Ectodermal cell (in vitro differentiated cells): ENCODE measurements around the gene HOXB9.

Experiments
- H3K27ac ChIP-seq: 2 replicates; pipeline ENCODE4 v1.7.0; 2013; ENCODE audit warnings: mild to moderate bottlenecking, low read depth, low read length; ENCODE audit not compliant: insufficient read depth, poor library complexity, severe bottlenecking
- H3K27me3 ChIP-seq: 2 replicates; pipeline ENCODE4 v1.7.0; 2013; ENCODE audit warnings: mild to moderate bottlenecking, low read length; ENCODE audit not compliant: insufficient read depth, control insufficient read depth, poor library complexity, severe bottlenecking
- H3K36me3 ChIP-seq: one replicate; pipeline ENCODE4 v1.7.0; 2013; ENCODE audit warnings: low read length; ENCODE audit not compliant: control insufficient read depth, insufficient read depth
- H3K4me1 ChIP-seq: one replicate; pipeline ENCODE4 v1.7.0; 2013; ENCODE audit warnings: low read length; ENCODE audit not compliant: control insufficient read depth, insufficient read depth
- H3K4me3 ChIP-seq: 2 replicates; pipeline ENCODE4 v1.7.0; 2013; ENCODE audit warnings: low read depth, low read length, control low read depth; ENCODE audit not compliant: insufficient read depth
- H3K9me3 ChIP-seq: 2 replicates; pipeline ENCODE4 v1.7.0; 2013; ENCODE audit warnings: mild to moderate bottlenecking, low read length, moderate library complexity; ENCODE audit not compliant: control insufficient read depth
- WGBS, 2 experiments: methylation state at CpG; one replicate each; pipeline ENCODE4 v1.1.7; 2013; ENCODE audit warnings: missing lambda C conversion rate in 2 of 2; 5-methylcytosine and 5-hydroxymethylcytosine counted together

The HOXB9 gene

DNA sequence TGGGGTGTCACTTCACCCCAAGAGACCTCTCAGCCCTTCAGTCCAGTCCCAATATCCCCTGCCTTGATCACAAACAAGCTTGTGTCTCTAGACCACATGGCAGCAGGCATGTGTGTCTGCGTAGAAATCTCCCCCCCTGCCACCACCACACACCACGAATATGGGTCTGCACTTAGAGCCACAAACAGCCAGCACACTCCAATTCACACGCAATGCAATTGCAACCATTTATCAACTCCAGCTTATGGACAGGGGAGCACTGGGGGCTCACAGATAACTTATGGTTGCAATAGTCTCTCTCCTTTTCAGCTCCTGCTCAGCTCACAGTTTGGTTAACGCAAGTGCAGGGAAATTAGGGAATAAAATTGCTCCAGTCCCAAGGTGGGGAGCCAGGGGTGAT is 2.6 kb downstream of the HOXB9 start:
- WGBS, 2 experiments: 11 to 16% methylated on average over 4 of the region's 4 CpGs
- no peak overlapping the region for H3K4me3 ChIP-seq

GRCh38 chr17:48622857-48623256 is 3.3 kb downstream of the HOXB9 start:
- H3K4me3 ChIP-seq: no peak overlapping the region
- no peak overlapping the region for H3K27ac ChIP-seq
- no peaks in the 10 kb centered on the region for H3K36me3 ChIP-seq
- H3K4me1 ChIP-seq: peaks cover 12% of the 10 kb centered on the region
- H3K9me3 ChIP-seq: no peaks in the 10 kb centered on the region
- 13 to 15% methylated on average over 11 of the region's 11 CpGs for WGBS, 2 experiments
- peaks cover 100% of the 10 kb centered on the region for H3K27me3 ChIP-seq

More for the DNA sequence above, 2.6 kb downstream of the HOXB9 start:
- no peak overlapping the region for H3K27ac ChIP-seq
- no peaks in the 10 kb centered on the region for H3K9me3 ChIP-seq
- H3K36me3 ChIP-seq: no peaks in the 10 kb centered on the region
- peaks cover 12% of the 10 kb centered on the region for H3K4me1 ChIP-seq
- peaks cover 100% of the 10 kb centered on the region for H3K27me3 ChIP-seq

- peaks cover 100% of the 10 kb centered on the region for H3K27me3 ChIP-seq
- 7 to 9% methylated on average over 41 of the region's 41 CpGs for WGBS, 2 experiments
- no peak overlapping the region for H3K27ac ChIP-seq
- no peaks in the 10 kb centered on the region for H3K36me3 ChIP-seq
- H3K4me3 ChIP-seq: no peak overlapping the region
- no peaks in the 10 kb centered on the region for H3K9me3 ChIP-seq
- H3K4me1 ChIP-seq: peaks cover 12% of the 10 kb centered on the region
These were observed 4.5 kb downstream of the HOXB9 start for GRCh38 chr17:48621410-48622392.

GRCh38 chr17:48620461-48621139 is 5.6 kb downstream of the HOXB9 start:
- Histone ChIP-seq H3K4me3 (no peak overlapping the region), H3K27ac (no peak overlapping the region)

GRCh38 chr17:48619826-48620449 is 6.2 kb downstream of the HOXB9 start:
- Histone ChIP-seq H3K36me3 (no peaks in the 10 kb centered on the region), H3K9me3 (no peaks in the 10 kb centered on the region), H3K27me3 (peaks cover 100% of the 10 kb centered on the region), H3K4me1 (peaks cover 7% of the 10 kb centered on the region), H3K4me3 (no peak overlapping the region), H3K27ac (no peak overlapping the region)
- 2 to 3% methylated on average over 32 of the region's 32 CpGs for WGBS, 2 experiments

More at GRCh38 chr17:48620461-48621139, 5.6 kb downstream of the HOXB9 start:
- Histone ChIP-seq H3K27me3 (peaks cover 100% of the 10 kb centered on the region), H3K36me3 (no peaks in the 10 kb centered on the region), H3K9me3 (no peaks in the 10 kb centered on the region), H3K4me1 (peaks cover 7% of the 10 kb centered on the region)
- 6 to 9% methylated on average over 6 of the region's 6 CpGs for WGBS, 2 experiments

DNA sequence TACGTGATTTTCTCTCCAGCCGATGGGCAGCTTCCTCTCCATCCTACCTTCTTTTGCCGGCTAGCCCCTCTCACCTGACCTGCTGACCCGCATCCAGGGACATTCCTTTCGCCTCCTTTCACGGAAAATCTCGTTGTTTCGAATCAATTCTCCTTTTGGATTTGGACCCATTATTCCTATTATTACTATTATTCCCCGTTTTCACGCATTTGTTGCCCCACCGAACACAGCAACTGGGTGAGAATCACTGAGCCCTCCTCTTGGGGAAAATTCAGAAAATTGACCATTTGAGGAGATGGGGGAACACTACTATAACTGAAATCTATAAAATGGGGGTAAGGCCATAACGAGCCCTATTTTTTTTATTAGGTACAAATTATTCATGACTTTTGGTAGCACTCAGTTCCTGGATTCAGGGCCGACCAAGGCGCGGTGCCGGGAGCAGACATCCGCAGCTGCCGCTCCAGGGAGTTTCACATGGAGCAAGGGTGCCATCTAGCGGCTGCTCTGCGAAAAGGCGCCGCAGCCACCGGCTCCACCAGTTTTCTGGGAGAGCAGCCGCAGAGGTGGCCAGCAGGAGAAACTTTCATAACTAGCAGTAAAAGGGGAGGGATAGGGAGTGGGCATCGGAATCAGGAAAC is 7.8 kb downstream of the HOXB9 start:
- Histone ChIP-seq H3K27ac (no peak overlapping the region), H3K36me3 (no peaks in the 10 kb centered on the region), H3K9me3 (no peaks in the 10 kb centered on the region), H3K4me3 (no peak overlapping the region), H3K4me1 (peaks cover 7% of the 10 kb centered on the region), H3K27me3 (peaks cover 100% of the 10 kb centered on the region)
- WGBS, 2 experiments: 5 to 6% methylated on average over 23 to 25 of the region's 25 CpGs

DNA sequence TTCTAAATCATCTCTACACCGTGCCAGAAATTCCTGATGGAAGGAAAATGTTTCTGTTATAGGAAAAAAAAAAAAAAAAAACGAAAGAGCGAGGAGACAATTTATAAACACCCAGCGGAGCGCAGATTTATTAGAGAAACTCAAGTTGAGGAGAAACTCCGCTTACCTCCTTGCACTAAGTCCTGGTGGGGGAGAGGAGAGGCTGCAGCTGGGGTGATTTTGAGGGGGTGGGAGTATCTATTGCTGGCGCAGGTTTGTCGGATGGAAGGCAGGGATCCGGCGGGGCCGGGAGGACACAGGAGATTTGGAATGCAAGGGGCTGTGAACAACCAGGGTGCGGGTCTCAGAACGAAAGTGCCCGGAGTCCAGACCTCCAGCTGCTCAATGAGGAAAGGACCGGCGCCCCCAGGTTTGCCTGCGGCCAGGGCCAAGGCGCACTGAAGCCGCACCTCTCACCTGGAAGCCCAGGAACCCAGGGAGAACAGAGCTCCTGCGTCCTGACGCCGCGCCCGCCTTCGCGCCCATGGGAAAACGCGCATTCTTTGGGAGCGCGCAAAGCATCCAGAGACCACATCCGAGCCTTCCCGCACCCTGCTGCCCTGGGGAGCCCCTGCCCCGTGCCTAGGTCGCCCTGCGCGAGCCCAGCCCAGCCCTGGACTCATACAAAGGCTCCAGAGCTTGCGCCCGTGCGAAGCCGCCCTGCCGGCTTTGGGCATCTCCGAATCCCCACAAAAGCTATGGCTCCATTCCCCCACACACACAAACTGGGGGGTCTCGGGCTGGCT is 8.5 kb downstream of the HOXB9 start:
- Histone ChIP-seq H3K9me3 (no peaks in the 10 kb centered on the region), H3K27me3 (peaks cover 100% of the 10 kb centered on the region), H3K27ac (no peak overlapping the region), H3K4me3 (no peak overlapping the region), H3K36me3 (no peaks in the 10 kb centered on the region), H3K4me1 (peaks cover 7% of the 10 kb centered on the region)
- WGBS, 2 experiments: 5 to 6% methylated on average over 41 to 43 of the region's 43 CpGs

- 9 to 12% methylated on average over 15 of the region's 15 CpGs for WGBS, 2 experiments
- no peak overlapping the region for H3K27ac ChIP-seq
- H3K27me3 ChIP-seq: peaks cover 100% of the 10 kb centered on the region
- no peaks in the 10 kb centered on the region for H3K9me3 ChIP-seq
- H3K4me3 ChIP-seq: no peak overlapping the region
- no peaks in the 10 kb centered on the region for H3K36me3 ChIP-seq
- H3K4me1 ChIP-seq: peaks cover 7% of the 10 kb centered on the region
These were observed 9.3 kb downstream of the HOXB9 start for GRCh38 chr17:48616717-48617470.
